ENCODE measurements around the gene SULT4A1. TPM values are rescaled to one million over a fixed set of nuclear protein-coding genes. Genes with fewer than 3 reads are reported as not detected.

Gene SULT4A1
- total RNA-seq, 1 experiment from 2014 or later, result 12.6 TPM

- POLR2A ChIA-PET, result interaction anchor here (0.6 kb wide), 1 partner anchor 14 kb away, joined by 8 read pairs; no protein-coding TSS in a partner anchor
- no peak for TF ChIP-seq PRDM15 (CRISPR knock-in tag; IDR thresholded peaks at IDR 0.05)
- TF ChIP-seq PRRX2 (CRISPR knock-in tag; IDR thresholded peaks at IDR 0.05), result no peak
- TF ChIP-seq FOXK1 (CRISPR knock-in tag; IDR thresholded peaks at IDR 0.05), result no peak
- no peak for TF ChIP-seq TEAD4 (CRISPR knock-in tag; IDR thresholded peaks at IDR 0.05)
- no peak for TF ChIP-seq HMGA2 (CRISPR knock-in tag; IDR thresholded peaks at IDR 0.05)
- TF ChIP-seq ZBTB21 (CRISPR knock-in tag; IDR thresholded peaks at IDR 0.05; ENCODE audit: borderline replicate concordance), result no peak
- TF ChIP-seq NR3C1 (CRISPR knock-in tag; conservative IDR thresholded peaks at IDR 0.05; ENCODE audit: low read depth), result no peak
- no peak for TF ChIP-seq SMAD4 (CRISPR knock-in tag; IDR thresholded peaks at IDR 0.05)
- no peak for TF ChIP-seq GRHL2 (CRISPR knock-in tag; IDR thresholded peaks at IDR 0.05; ENCODE audit: insufficient replicate concordance, severe bottlenecking)
- TF ChIP-seq ATF2 (CRISPR knock-in tag; IDR thresholded peaks at IDR 0.05; ENCODE audit: borderline replicate concordance, low read depth), result no peak
- TF ChIP-seq FOXP4 (CRISPR knock-in tag; IDR thresholded peaks at IDR 0.05), result no peak
- no peak for TF ChIP-seq ZBTB43 (CRISPR knock-in tag; IDR thresholded peaks at IDR 0.05)
- TF ChIP-seq AFF4 (CRISPR knock-in tag; IDR thresholded peaks at IDR 0.05; ENCODE audit: borderline replicate concordance), result no peak
- no peak for TF ChIP-seq ZNF425 (CRISPR knock-in tag; conservative IDR thresholded peaks at IDR 0.05)
- no peak for TF ChIP-seq ZNF512 (CRISPR knock-in tag; IDR thresholded peaks at IDR 0.05; ENCODE audit: borderline replicate concordance)
- no peak for TF ChIP-seq SOX15 (CRISPR knock-in tag; IDR thresholded peaks at IDR 0.05)
- no peak for TF ChIP-seq E2F4 (CRISPR knock-in tag; IDR thresholded peaks at IDR 0.05; ENCODE audit: borderline replicate concordance, low read depth)
These were observed 8.9 kb downstream of the SULT4A1 start for GRCh38 chr22:43853328-43853931.

More at GRCh38 chr22:43853328-43853931, 8.9 kb downstream of the SULT4A1 start:
- H3K27ac Mint-ChIP-seq, result no peak overlapping the region
- peaks cover 3% of the 10 kb centered on the region; the same call in 1 of the 2 replicates for H3K27me3 Mint-ChIP-seq (ENCODE audit: low read depth)
- peaks cover 18% of the 10 kb centered on the region for H3K36me3 Mint-ChIP-seq
- no peak overlapping the region for H3K4me3 Mint-ChIP-seq
- DNase-seq (ENCODE audit: low spot score) (peak; percentile 42), ATAC-seq (peak; percentile 46)
- peaks cover 16% of the 10 kb centered on the region for H3K9me3 Mint-ChIP-seq
- peaks cover 29% of the 10 kb centered on the region for H3K4me1 Mint-ChIP-seq
- CTCF ChIA-PET, result interaction anchor here (0.9 to 11.6 kb wide), 3 partner anchors 9 to 31 kb away, joined by 3 to 140 read pairs (median 4); partner anchors contain the start of gene SULT4A1

Data from WTC11 (cell line).